ENCODE data around the gene C1orf174.

The C1orf174 gene

DNA sequence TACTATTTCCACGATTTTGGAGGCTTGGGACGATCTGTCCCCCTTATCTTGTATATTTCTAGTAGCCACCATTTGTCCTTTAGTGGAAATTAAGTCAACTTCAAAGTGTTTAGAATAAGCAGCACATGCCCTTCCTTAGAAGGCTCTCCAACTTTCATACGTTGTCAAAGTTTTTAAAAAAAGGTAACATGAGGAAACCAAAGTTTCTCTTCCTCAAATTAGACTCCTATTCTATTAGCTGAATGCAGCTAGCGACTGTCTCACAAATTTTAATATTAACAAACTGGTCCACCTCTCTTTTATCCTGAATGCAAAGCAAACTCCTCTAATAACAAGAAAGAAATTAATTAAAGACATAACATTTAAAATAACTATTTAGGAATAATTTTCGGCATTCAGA, 6.9 kb downstream of the C1orf174 start:
- FAIRE-seq, result no peak

DNA sequence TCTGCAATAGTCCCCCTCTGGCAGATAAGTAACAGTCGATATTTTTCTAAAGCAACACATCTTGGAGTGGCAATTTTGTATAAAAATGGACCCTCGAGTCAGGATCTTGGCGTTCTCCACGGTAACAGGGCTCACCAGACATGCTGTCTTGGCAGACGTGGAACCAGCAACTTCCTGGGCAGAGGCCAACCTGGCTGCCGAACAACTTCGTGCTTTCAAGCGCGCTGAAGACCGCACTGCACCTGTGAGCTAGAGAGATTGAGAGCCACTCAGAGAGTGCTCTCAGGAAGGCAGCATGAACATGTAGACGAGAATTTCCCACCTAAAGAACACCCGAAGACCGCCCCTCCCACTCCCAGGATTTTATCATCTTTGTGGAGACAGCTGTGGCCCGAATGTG, 7.3 kb downstream of the C1orf174 start:
- FAIRE-seq, result no peak

DNA sequence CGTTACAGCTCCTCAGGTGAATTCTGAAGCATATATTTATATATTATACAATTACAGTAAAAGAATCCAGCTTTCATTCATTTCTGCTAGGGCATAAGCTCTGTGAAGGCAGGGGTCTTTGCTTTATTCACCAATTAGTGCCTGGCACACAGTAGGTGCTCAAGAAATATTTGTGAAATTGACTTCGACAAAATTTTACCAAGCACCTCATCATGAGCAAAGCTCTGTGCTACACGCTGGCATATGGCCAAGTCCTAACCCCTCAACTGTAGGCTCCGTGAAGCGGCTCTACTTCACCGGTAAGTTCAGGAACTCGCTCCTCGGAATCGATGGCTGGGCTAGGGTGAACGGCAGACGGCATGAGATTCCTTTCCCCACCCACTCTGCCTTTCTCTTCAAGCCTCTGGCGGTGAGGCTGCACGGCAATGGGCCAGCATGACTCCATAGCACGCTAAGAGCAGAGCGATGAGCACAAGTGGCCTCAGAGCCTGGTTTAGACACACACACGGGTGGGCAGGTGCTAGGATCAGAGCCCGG, 8.7 kb downstream of the C1orf174 start:
- FAIRE-seq, result no peak

- FAIRE-seq, result no peak
These were observed 9.4 kb downstream of the C1orf174 start for GRCh38 chr1:3890389-3891328.

DNA sequence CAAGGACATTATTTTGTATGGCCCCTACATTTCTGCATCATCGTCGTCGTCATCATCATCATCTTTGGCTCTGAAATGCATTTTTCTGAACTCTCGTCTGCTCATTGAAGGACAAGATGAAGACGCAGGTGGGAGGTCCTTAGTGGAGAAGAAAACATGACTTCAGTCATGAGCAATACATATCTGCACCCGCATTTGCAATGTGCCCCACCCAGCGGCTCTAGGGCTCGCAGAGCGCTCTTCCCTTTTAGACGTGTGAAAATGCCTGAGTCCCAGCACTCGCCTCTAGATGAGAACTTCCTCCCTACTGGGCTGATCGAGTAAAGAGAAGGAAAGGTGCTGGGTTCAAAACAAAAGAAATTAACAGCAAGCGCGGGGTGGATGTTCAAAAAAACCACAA, 10.1 kb downstream of the C1orf174 start:
- no peak for FAIRE-seq

- no peak for FAIRE-seq
These were observed 11.8 kb downstream of the C1orf174 start for GRCh38 chr1:3888301-3888700.

DNA sequence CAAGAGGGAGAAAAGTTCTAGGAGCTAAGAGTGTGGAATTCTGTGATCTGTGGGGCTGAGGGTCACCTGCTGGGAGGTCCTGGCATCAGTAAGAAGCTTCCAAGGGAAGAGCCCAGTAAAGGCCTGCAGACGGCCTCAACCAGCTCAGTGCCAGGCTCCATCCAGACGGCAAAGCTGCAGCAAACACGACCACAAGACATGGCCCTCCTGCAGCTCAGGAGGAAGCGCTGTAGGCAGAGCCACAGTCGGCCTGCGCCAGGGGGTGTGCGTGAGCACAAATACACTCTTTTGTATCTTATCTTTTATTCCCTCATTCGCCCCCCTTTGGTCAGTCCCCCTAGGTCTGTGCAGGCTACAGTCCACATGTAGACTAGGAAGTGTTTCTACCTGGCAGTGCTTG, 13.4 kb downstream of the C1orf174 start:
- no peak for FAIRE-seq

GRCh38 chr1:3886106-3886670, 13.9 kb downstream of the C1orf174 start:
- FAIRE-seq, result no peak

DNA sequence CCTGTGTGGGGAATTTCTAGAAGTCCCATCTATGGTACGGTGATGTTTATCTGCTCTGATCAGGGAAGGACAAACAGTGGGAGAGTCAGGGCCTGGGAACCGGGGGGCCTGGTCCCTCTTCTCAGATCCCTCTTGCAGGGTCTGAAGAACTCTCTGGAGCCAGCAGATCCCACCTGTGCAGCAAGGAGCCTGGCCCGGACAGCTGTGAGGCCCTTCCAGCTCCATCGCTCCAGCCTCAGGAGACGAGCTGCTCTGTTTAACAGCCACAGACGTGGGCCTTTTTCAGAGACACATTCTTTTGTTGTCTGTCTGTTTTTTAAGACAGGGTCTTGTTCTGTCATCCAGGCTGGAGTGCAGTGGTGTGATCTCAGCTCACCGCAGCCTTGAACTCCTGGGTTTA, 14.5 kb downstream of the C1orf174 start:
- no peak for FAIRE-seq

GRCh38 chr1:3884966-3885365, 15.1 kb downstream of the C1orf174 start:
- no peak for FAIRE-seq

- no peak for FAIRE-seq
These were observed 16.7 kb downstream of the C1orf174 start for GRCh38 chr1:3883194-3883925.

DNA sequence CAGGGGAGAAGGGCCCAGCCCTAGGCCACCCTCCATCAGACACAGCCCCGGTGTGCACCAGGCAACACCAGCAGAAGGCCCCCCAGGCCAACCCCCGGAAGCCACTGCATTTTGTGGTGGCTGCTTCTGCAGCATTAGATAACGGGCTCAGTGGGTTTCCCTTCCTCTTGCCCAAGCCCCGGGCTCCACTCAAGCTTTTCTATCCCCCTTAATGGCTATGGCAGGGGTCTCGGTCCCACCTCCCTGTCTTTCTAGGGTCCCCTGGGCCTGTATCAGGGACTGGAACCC, 18.9 kb downstream of the C1orf174 start:
- no peak for FAIRE-seq

- FAIRE-seq, result no peak
These were observed 19.5 kb downstream of the C1orf174 start for GRCh38 chr1:3880429-3881192.

DNA sequence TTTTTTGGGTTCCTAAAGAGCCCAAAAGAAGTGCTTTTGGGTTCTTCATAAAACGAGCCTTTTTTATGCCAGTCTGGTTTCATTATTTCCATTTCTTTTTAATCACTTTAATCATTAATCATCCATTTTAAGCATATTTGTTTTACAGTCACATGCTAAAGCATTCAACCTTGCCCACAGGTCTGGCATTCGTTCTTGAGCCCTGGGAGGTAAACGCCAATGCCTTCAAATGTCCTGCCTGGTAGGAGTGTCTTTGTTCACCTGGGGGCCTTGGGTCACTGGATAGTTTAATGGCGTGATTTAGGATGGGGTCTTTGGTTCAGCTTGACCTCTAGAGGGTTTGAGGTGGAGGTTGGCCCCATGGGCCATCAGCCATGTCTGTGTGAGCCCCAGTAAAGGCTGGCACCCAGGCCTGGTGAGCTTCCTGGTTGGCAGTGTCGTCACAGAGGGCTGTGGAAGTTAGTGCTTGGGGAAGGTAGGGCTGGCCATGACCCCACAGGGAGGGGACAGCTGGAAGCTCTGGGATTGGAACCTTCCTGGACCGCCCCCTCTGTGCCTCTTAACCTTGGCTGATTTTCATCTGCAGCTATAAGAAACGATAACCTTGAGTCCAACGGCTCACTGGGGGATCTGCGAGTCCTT, 20.2 kb downstream of the C1orf174 start:
- FAIRE-seq, result no peak

GRCh38 chr1:3879099-3879498, 21.0 kb downstream of the C1orf174 start:
- FAIRE-seq, result no peak

DNA sequence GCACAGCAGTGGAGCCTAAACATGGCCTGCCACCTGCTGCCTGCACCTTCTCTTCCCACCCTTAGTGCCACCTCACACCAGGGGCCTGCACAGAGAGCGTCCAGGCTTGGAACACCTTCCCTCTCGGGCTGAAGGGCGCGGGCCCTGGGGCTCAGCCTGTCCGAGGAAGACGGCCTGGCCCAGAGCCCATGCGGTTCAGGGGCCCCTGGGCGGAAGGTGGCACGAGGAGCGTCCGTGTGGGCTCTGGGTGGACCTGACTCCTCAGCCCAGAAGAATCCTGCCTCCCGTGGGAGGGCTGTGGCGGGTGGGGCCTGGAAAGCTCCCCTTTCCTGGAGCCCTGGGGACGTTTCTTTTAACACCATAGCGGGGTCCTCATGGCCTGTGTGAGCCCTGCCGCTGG, 23.4 kb downstream of the C1orf174 start:
- FAIRE-seq, result no peak

DNA sequence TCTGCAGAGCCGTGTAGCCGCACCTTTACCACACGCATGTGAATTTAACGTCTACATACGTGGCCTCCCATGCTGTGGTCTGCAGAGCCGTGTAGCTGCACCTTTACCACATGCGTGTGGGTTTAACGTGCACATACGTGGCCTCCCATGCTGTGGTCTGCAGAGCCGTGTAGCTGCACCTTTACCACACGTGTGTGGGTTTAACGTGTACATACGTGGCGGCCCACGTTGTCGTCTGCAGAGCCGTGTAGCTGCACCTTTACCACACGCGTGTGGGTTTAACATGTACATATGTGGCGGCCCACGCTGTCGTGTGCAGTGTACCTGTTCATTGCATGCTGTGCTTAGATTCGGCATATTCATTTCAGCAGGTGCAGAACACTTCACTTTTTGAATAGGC, 25.3 kb downstream of the C1orf174 start:
- FAIRE-seq, result no peak

DNA sequence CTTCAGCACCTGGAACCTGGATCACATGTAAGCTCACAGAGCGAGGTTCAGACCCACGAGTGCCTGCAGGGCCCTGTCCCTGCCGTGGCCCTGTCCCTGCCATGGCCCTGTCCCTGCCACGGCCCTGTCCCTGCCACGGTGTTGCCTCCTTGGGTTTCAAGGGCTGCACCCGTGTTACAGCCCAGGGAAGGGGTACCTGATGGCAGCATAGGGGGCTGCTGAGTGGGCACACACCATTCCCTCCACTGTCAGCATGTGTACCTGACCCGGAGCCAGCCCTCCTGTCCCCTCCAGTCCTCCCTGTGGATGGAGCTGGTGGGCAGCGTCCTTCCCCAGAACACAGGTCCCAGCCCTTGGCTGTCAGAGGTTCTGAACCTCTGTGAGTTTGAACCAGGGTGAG, 27.5 kb downstream of the C1orf174 start:
- FAIRE-seq, result no peak

DNA sequence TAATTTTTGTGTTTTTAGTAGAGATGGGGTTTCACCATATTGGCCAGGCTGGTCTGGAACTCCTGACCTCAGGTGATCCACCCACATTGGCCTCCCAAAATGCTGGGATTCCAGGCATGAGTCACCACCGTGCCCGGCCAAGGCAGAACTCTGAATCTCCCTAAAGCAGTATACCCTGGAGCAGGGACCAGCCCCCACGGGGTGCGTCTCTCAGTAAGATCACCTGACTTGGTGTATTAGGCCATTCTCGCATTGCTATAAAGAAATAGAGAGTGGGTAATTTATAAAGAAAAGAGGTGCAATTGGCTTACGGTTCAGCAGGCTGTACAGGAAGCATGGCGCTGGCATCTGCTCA, 28.6 kb downstream of the C1orf174 start:
- FAIRE-seq, result no peak

DNA sequence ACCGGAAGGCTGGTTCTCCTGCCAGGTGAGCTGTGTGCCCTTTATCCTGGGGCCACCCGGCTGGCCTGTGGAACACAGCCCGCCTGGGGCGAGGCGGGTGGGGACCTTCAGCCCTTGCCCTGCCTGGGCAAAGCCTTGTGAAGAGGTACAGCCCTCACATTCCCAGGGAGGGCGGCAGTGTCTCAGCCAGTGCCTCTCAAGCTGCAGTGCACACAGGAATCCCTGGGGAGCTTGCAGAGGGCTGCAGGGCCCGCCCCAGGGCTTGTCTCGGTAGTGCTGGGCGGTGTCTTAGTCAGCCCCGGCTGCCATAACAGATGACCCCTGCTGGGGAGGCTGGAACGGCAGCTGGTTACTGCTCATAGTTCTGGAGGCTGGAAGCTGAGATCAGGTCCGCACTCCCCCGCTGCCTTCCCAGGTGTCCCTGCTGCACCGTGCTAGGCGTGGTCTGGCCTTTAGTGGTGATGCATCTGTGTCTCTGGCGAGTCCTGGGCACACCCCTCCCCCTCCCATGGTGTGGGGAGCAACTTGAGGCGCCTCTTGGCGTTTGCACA, 30.2 kb downstream of the C1orf174 start:
- FAIRE-seq, result no peak

- FAIRE-seq, result no peak
These were observed 31.5 kb downstream of the C1orf174 start for GRCh38 chr1:3868464-3869006.

DNA sequence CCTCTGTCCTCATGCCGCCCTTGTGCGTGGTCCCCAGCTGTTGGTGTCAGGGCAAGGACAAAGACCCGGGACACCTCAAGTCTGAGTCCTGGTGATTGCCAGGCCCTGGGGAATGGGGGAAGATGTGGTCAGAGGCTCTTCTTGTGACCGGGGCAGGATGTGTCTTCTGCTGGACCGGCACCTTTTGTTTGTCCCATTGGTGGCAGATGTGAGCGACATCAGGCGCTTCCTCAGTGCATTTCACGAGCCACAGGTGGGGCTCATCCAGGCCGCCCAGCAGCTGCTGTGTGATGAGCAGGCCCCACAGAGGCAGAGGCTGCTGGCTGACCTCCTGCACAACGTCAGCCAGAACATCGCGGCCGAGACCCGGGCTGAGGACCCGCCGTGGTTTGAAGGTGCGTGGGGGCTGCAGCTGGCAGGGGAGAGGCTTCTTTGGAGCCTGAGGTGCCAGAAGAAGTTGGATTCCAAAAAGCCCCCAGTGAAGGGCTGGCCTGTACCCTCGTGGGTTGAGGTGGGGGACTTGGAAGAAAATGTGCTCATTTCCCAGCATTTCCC, 34.4 kb downstream of the C1orf174 start:
- no peak for FAIRE-seq

Measured in colon (tissue), 2 donors.